Glutamatergic neuron (in vitro differentiated cells): ENCODE measurements around the gene ELOVL5. TPM values are rescaled to one million over a fixed set of nuclear protein-coding genes. Genes with fewer than 3 reads are reported as not detected.

Experiments used
- DNase-seq: peaks from one replicate; pipeline ENCODE4 v3.0.0; 2022
- H3K27ac Mint-ChIP-seq: one replicate; pipeline ENCODE4 v1.8.0; 2020; ENCODE audit warnings: mild to moderate bottlenecking, mixed read lengths, inconsistent platforms; ENCODE audit not compliant: unreplicated experiment
- H3K27me3 Mint-ChIP-seq: one replicate; pipeline ENCODE4 v1.8.0; 2020; ENCODE audit warnings: mild to moderate bottlenecking, moderate library complexity, mixed read lengths, inconsistent platforms; ENCODE audit not compliant: unreplicated experiment
- H3K36me3 Mint-ChIP-seq: one replicate; pipeline ENCODE4 v1.8.0; 2020; ENCODE audit warnings: mild to moderate bottlenecking, mixed read lengths, inconsistent platforms; ENCODE audit not compliant: unreplicated experiment
- H3K4me1 Mint-ChIP-seq: one replicate; pipeline ENCODE4 v1.8.0; 2020; ENCODE audit warnings: mild to moderate bottlenecking, low read depth, mixed read lengths, inconsistent platforms; ENCODE audit not compliant: unreplicated experiment
- H3K4me3 Mint-ChIP-seq: one replicate; pipeline ENCODE4 v1.8.0; 2020; ENCODE audit warnings: mild to moderate bottlenecking, mixed read lengths, inconsistent platforms; ENCODE audit not compliant: unreplicated experiment
- H3K9me3 Mint-ChIP-seq: one replicate; pipeline ENCODE4 v1.8.0; 2020; ENCODE audit warnings: mild to moderate bottlenecking, moderate library complexity, mixed read lengths, inconsistent platforms; ENCODE audit not compliant: unreplicated experiment
- total RNA-seq: library from RNA; stranded (reverse); fragmentation: NEBNext Ultra II Directional; extraction: Animal tissue kit (Norgen Biotek cat#: 25700); gene quantifications from one replicate; pipeline ENCODE4 v1.2.1, GENCODE V29; 2021; ENCODE audit not compliant: unreplicated experiment
- TF ChIP-seq, protein P1 (sequence below): fragments of 200-600 bp; sonication (generic); IDR thresholded peaks from one replicate; pipeline ENCODE4 v1.5.0; 2021; ENCODE audit not compliant: partially characterized antibody, unreplicated experiment

Gene ELOVL5
- total RNA-seq, 1 donor from 2014 or later, result 97.2 TPM

DNA sequence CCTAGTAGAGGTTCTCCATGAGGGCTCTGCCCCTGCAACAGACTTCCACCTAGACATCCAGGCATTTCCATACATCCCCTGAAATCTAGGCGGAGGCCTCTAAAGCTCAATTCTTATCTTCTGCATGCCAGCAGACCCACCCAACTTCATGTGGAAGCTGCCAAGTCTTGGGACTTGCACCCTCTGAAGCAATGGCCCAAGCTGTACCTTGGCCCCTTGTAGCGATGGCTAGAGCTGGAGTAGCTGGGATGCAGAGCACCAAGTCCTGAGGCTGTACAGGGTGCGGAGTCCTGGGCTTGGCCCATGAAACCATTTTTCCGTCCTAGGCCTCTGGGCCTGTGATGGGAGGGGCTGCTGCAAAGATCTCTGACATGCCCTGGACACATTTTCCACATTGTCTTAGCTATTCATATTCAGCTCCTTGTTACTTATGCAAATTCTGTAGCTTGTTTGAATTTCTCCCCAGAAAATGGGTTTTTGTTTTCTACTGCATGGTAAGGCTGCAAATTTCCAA, 17.4 kb upstream of the ELOVL5 start:
- Mint-ChIP-seq H3K4me3 (no peak overlapping the region), H3K27me3 (peaks cover 2% of the 10 kb centered on the region), H3K4me1 (no peaks in the 10 kb centered on the region), H3K27ac (no peak overlapping the region), H3K9me3 (peaks cover 4% of the 10 kb centered on the region), H3K36me3 (peaks cover 6% of the 10 kb centered on the region)
- TF ChIP-seq, protein P1, sequence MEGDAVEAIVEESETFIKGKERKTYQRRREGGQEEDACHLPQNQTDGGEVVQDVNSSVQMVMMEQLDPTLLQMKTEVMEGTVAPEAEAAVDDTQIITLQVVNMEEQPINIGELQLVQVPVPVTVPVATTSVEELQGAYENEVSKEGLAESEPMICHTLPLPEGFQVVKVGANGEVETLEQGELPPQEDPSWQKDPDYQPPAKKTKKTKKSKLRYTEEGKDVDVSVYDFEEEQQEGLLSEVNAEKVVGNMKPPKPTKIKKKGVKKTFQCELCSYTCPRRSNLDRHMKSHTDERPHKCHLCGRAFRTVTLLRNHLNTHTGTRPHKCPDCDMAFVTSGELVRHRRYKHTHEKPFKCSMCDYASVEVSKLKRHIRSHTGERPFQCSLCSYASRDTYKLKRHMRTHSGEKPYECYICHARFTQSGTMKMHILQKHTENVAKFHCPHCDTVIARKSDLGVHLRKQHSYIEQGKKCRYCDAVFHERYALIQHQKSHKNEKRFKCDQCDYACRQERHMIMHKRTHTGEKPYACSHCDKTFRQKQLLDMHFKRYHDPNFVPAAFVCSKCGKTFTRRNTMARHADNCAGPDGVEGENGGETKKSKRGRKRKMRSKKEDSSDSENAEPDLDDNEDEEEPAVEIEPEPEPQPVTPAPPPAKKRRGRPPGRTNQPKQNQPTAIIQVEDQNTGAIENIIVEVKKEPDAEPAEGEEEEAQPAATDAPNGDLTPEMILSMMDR, result no peak
- no peak for DNase-seq

DNA sequence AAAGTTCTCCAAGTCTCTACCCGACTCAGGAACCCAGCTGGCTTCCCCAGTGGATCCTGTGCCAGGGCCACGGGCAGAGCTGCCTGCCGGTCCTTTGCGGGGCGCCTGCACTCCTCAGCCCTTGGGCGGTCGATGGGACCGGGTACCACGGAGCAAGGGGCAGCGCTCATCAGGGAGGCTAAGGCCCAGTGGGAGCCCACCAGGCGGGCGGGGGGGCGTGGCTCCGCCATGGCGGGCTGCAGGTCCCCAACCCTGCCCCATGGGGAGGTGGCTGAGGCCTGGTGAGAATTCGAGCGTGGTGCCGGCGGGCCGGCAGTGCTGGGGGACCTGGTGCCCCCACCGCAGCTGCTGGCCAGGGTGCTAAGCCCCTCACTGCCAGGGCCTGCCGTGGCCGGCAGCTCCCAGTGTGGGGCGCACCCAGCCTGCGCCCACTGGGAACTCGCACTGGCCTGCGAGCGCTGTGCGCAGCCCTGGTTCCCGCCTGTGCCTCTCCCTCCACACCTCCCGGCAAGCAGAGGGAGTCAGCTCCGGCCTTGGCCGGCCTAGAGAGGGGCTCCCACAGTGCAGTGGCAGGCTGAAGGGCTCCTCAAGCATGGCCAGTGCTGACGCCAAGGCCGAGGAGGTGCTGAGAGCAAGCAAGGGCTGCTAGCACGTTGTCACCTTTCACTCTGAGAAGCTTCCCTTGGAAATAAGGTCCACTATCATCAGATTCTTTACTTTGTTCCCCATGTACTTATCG, 14.8 kb upstream of the ELOVL5 start:
- Mint-ChIP-seq H3K27me3 (peaks cover 6% of the 10 kb centered on the region), H3K4me1 (peaks cover 10% of the 10 kb centered on the region), H3K27ac (no peak overlapping the region), H3K9me3 (peaks cover 13% of the 10 kb centered on the region), H3K4me3 (no peak overlapping the region), H3K36me3 (peaks cover 6% of the 10 kb centered on the region)
- peak; percentile 17 for DNase-seq
- TF ChIP-seq, protein P1, result no peak

DNA sequence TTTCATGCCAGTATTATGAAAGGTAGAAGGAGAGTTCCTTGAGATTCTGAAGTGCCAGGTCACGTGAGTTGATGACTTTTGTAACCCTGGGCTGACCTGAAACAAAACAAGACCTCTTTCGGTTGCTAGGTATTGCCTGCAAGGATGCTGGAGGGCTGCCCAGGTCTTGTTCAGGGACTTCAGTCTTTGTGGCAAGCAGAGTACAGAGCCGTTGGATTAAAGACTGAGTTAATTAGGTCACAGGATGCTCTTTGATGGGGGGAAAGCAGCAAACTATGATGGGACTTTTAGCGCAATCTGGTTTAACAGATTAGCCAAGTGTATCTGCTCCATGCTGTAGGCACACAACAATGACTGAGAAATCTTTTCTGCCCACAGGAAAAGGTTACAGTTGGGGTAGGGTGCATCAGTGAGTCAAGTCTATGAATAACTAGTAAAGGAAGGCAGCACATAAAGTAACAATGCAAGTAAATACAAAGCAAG, 12.8 kb upstream of the ELOVL5 start:
- peaks cover 6% of the 10 kb centered on the region for H3K27me3 Mint-ChIP-seq
- H3K9me3 Mint-ChIP-seq, result peaks cover 20% of the 10 kb centered on the region

GRCh38 chr6:53360093-53360912, 11.6 kb upstream of the ELOVL5 start:
- TF ChIP-seq, protein P1, result no peak
- H3K27me3 Mint-ChIP-seq, result peaks cover 6% of the 10 kb centered on the region
- no peak for DNase-seq

More for the DNA sequence above, 12.8 kb upstream of the ELOVL5 start:
- no peak overlapping the region for H3K27ac Mint-ChIP-seq
- peak overlapping the region; percentile 42 for H3K4me3 Mint-ChIP-seq
- H3K36me3 Mint-ChIP-seq, result no peaks in the 10 kb centered on the region
- no peak for DNase-seq
- TF ChIP-seq, protein P1, result no peak
- H3K4me1 Mint-ChIP-seq, result peaks cover 17% of the 10 kb centered on the region

More at GRCh38 chr6:53360093-53360912, 11.6 kb upstream of the ELOVL5 start:
- Mint-ChIP-seq H3K4me1 (peaks cover 17% of the 10 kb centered on the region), H3K36me3 (no peaks in the 10 kb centered on the region), H3K27ac (peak overlapping the region; percentile 88), H3K4me3 (peak overlapping the region; percentile 81), H3K9me3 (peaks cover 20% of the 10 kb centered on the region)
